Left kidney (tissue), 2 donors: ENCODE measurements around the gene VAV2. TPM values are rescaled to one million over a fixed set of nuclear protein-coding genes. Genes with fewer than 3 reads are reported as not detected.

ENCODE experiments used
- DNase-seq: peaks from one replicate; pipeline ENCODE4 v3.0.0-alpha.2; 2013
- polyA plus RNA-seq: library from polyadenylated mRNA; unstranded; fragments of 120-200 nt; gene quantifications from one replicate; pipeline ENCODE4 v1.2.1, GENCODE V29; 2013; ENCODE audit not compliant: insufficient read length

Gene VAV2
- polyA plus RNA-seq, 1 donor, result 35.2 TPM

GRCh38 chr9:134028575-134029247, 36.6 kb upstream of the VAV2 start:
- no peak for DNase-seq

GRCh38 chr9:134028076-134028475, 36.0 kb upstream of the VAV2 start:
- no peak for DNase-seq

- DNase-seq, result no peak
Observed at GRCh38 chr9:134027561-134027960, 35.4 kb upstream of the VAV2 start.

GRCh38 chr9:134026981-134027380, 34.9 kb upstream of the VAV2 start:
- no peak for DNase-seq

GRCh38 chr9:134026581-134026980, 34.5 kb upstream of the VAV2 start:
- DNase-seq, result no peak

GRCh38 chr9:134025606-134026541, 33.8 kb upstream of the VAV2 start:
- DNase-seq, result peak; percentile 36

GRCh38 chr9:134024828-134025605, 32.9 kb upstream of the VAV2 start, which contains the start of gene BRD3OS:
Gene BRD3OS, plus strand, starts transcription at chr9:134025481. Its CDS starts 1,267 bp downstream, at chr9:134026748.
- DNase-seq, result peak; percentile 98

GRCh38 chr9:134024214-134024792, 32.2 kb upstream of the VAV2 start:
- no peak for DNase-seq

- DNase-seq, result no peak
Observed at GRCh38 chr9:134014946-134015345, 22.8 kb upstream of the VAV2 start.

- DNase-seq, result no peak
Observed at GRCh38 chr9:134011401-134011800, 19.3 kb upstream of the VAV2 start.

- DNase-seq, result no peak
Observed at GRCh38 chr9:134010310-134011173, 18.4 kb upstream of the VAV2 start.

GRCh38 chr9:134007571-134007970, 15.4 kb upstream of the VAV2 start:
- DNase-seq, result no peak

- DNase-seq, result no peak
Observed at GRCh38 chr9:134007150-134007549, 15.0 kb upstream of the VAV2 start.

- DNase-seq, result no peak
Observed at GRCh38 chr9:134005381-134005780, 13.3 kb upstream of the VAV2 start.

GRCh38 chr9:134004881-134005280, 12.8 kb upstream of the VAV2 start:
- DNase-seq, result no peak

GRCh38 chr9:134004131-134004873, 12.2 kb upstream of the VAV2 start:
- no peak for DNase-seq

GRCh38 chr9:134003237-134003636, 11.1 kb upstream of the VAV2 start:
- no peak for DNase-seq

- no peak for DNase-seq
Observed at GRCh38 chr9:134002796-134003195, 10.7 kb upstream of the VAV2 start.

GRCh38 chr9:133999851-134000265, 7.7 kb upstream of the VAV2 start:
- no peak for DNase-seq

- DNase-seq, result no peak
Observed at GRCh38 chr9:133998915-133999595, 6.9 kb upstream of the VAV2 start.
